OCI-LY7 (cell line): ENCODE measurements around the gene DESI1. TPM values are rescaled to one million over a fixed set of nuclear protein-coding genes. Genes with fewer than 3 reads are reported as not detected.

ENCODE experiments used
- BruUV-seq: library from RNA; stranded (reverse); fragments of 400-500 nt; replicated peaks from 2 replicates; lab custom pipeline; 2021; lab: Mats Ljungman, UMichigan
- CTCF ChIA-PET: fragments of 300-600 bp; sonication (Branson Sonifier 250); formaldehyde crosslinking; loops from one replicate; lab custom pipeline; 2022; ENCODE audit warnings: antibody characterized with exemption; ENCODE audit not compliant: unreplicated experiment; lab: Charles Lee
- POLR2A ChIA-PET: fragments of 300-600 bp; sonication (Branson Sonifier 250); formaldehyde crosslinking; loops from one replicate; lab custom pipeline; 2022; ENCODE audit warnings: antibody characterized with exemption; lab: Charles Lee
- DNase-seq: peaks from one replicate; pipeline ENCODE4 v3.0.0-alpha.2; 2015; ENCODE audit warnings: low spot score
- H2AFZ ChIP-seq: fragments of 200-600 bp; sonication (generic), shearing (Covaris generic); 2 replicates; pipeline ENCODE4 v1.6.1; 2014; ENCODE audit warnings: mild to moderate bottlenecking, antibody characterized with exemption, low read length, moderate library complexity
- H3K27ac ChIP-seq: fragments of 200-600 bp; sonication (generic); 2 replicates; pipeline ENCODE4 v1.5.1; 2014; ENCODE audit warnings: mixed run types, low read depth, mild to moderate bottlenecking, moderate library complexity, low read length, inconsistent platforms; ENCODE audit not compliant: poor library complexity, severe bottlenecking
- H3K36me3 ChIP-seq: fragments of 200-600 bp; sonication (generic); 2 replicates; pipeline ENCODE4 v1.6.1; 2014; ENCODE audit warnings: mild to moderate bottlenecking, antibody characterized with exemption, low read length, moderate library complexity, mixed read lengths; ENCODE audit not compliant: insufficient read depth
- H3K4me1 ChIP-seq: fragments of 200-600 bp; sonication (generic); 2 replicates; pipeline ENCODE4 v1.5.1; 2014; ENCODE audit warnings: mild to moderate bottlenecking, low read length; ENCODE audit not compliant: insufficient read depth, poor library complexity, severe bottlenecking
- H3K4me2 ChIP-seq: fragments of 200-600 bp; sonication (generic); 2 replicates; pipeline ENCODE4 v1.6.1; 2014; ENCODE audit warnings: mild to moderate bottlenecking, low read length
- H3K4me3 ChIP-seq: fragments of 200-600 bp; sonication (generic); 2 replicates; pipeline ENCODE4 v1.5.1; 2014; ENCODE audit warnings: mild to moderate bottlenecking, low read depth, low read length; ENCODE audit not compliant: poor library complexity, severe bottlenecking
- H3K79me2 ChIP-seq: fragments of 200-600 bp; sonication (generic); 2 replicates; pipeline ENCODE4 v1.6.1; 2016; ENCODE audit warnings: low read depth, mild to moderate bottlenecking, low read length, moderate library complexity, mixed read lengths; ENCODE audit not compliant: insufficient read depth
- H3K9me2 ChIP-seq: fragments of 200-600 bp; sonication (generic); 2 replicates; pipeline ENCODE4 v1.6.1; 2016; ENCODE audit warnings: mild to moderate bottlenecking, low read length, mixed read lengths; ENCODE audit not compliant: insufficient read depth
- H3K9me3 ChIP-seq: fragments of 200-600 bp; sonication (generic); 2 replicates; pipeline ENCODE4 v1.6.1; 2014; ENCODE audit warnings: mild to moderate bottlenecking, mixed run types, low read length, mixed read lengths
- H4K20me1 ChIP-seq: fragments of 200-600 bp; sonication (generic); 2 replicates; pipeline ENCODE4 v1.6.1; 2014; ENCODE audit warnings: mild to moderate bottlenecking, antibody characterized with exemption, low read length, moderate library complexity, mixed read lengths; ENCODE audit not compliant: insufficient read depth
- CTCF ChIP-seq: fragments of 200-600 bp; sonication (generic); conservative IDR thresholded peaks from 2 replicates; pipeline ENCODE4 v1.5.1; 2014; ENCODE audit warnings: mild to moderate bottlenecking, antibody characterized with exemption, low read length, moderate library complexity, mixed read lengths
- EZH2phosphoT487 ChIP-seq: fragments of 200-600 bp; sonication (generic); IDR thresholded peaks from 2 replicates; pipeline ENCODE4 v1.6.1; 2018; ENCODE audit warnings: low read depth, borderline replicate concordance, mild to moderate bottlenecking, mixed run types, antibody characterized with exemption, low read length, moderate library complexity, mixed read lengths
- intact Hi-C: fragments of 100-400 bp; cut with micrococcal nuclease; formaldehyde crosslinking; loops from one replicate; pipeline ENCODE4 v1.10.0; 2022; ENCODE audit not compliant: unreplicated experiment
- total RNA-seq, 2 experiments: library from RNA; depleted of rRNA in 1 of 2; stranded (reverse); fragments of >200 nt in 1 of 2; shearing (Covaris generic) in 1 of 2; gene quantifications; 2 replicates each; pipeline ENCODE4 v1.2.3, GENCODE V29; 2014 to 2022

Gene DESI1
- total RNA-seq, 2 experiments from 2014 or later = 39.0 to 65.0 TPM

- DNase-seq = no peak
- no peak for TF ChIP-seq EZH2phosphoT487
- TF ChIP-seq CTCF = no peak
- Histone ChIP-seq H3K4me1 (no peaks in the 10 kb centered on the region), H3K36me3 (peaks cover 4% of the 10 kb centered on the region; the same call in 1 of the 2 replicates), H3K4me2 (no peak overlapping the region), H3K79me2 (no peaks in the 10 kb centered on the region), H3K9me2 (no peaks in the 10 kb centered on the region), H3K9me3 (no peaks in the 10 kb centered on the region), H3K4me3 (no peak overlapping the region), H3K27ac (no peak overlapping the region), H4K20me1 (no peaks in the 10 kb centered on the region), H2AFZ (no peak overlapping the region)
- CTCF ChIA-PET = no interaction called here
- intact Hi-C loops = no loop called here
- BruUV-seq = no TSS peak
- POLR2A ChIA-PET = interaction anchor here (0.6 kb wide), 2 partner anchors 28 to 426 kb away, joined by 3 to 4 read pairs; no protein-coding TSS in a partner anchor
Measured at GRCh38 chr22:41579997-41580355, 40.9 kb downstream of the DESI1 start.

- no peaks in the 10 kb centered on the region for H3K9me2 ChIP-seq
- ChIA-PET POLR2A (interaction anchor here (0.6 kb wide), 1 partner anchor 427 kb away, joined by 3 read pairs; no protein-coding TSS in a partner anchor), CTCF (no interaction called here)
- no peak overlapping the region for H2AFZ ChIP-seq
- no peak overlapping the region for H3K4me3 ChIP-seq
- intact Hi-C loops = no loop called here
- H3K79me2 ChIP-seq = no peaks in the 10 kb centered on the region
- no peak overlapping the region for H3K27ac ChIP-seq
- peaks cover 4% of the 10 kb centered on the region; the same call in 1 of the 2 replicates for H3K36me3 ChIP-seq
- no peaks in the 10 kb centered on the region for H3K4me1 ChIP-seq
- no TSS peak for BruUV-seq
- no peaks in the 10 kb centered on the region for H3K9me3 ChIP-seq
- no peak for DNase-seq
- no peaks in the 10 kb centered on the region for H4K20me1 ChIP-seq
- H3K4me2 ChIP-seq = no peak overlapping the region
- TF ChIP-seq EZH2phosphoT487 (no peak), CTCF (no peak)
Measured at GRCh38 chr22:41579297-41579996, 41.4 kb downstream of the DESI1 start.

- H3K4me2 ChIP-seq = no peak overlapping the region
- no peaks in the 10 kb centered on the region for H3K79me2 ChIP-seq
- BruUV-seq = no TSS peak
- no peak for TF ChIP-seq CTCF
- no peak for TF ChIP-seq EZH2phosphoT487
- intact Hi-C loops = no loop called here
- H2AFZ ChIP-seq = no peak overlapping the region
- no peak for DNase-seq
- H3K9me2 ChIP-seq = no peaks in the 10 kb centered on the region
- H3K36me3 ChIP-seq = peaks cover 4% of the 10 kb centered on the region; the same call in 1 of the 2 replicates
- CTCF ChIA-PET = no interaction called here
- no peaks in the 10 kb centered on the region for H4K20me1 ChIP-seq
- no peaks in the 10 kb centered on the region for H3K9me3 ChIP-seq
- no peak overlapping the region for H3K4me3 ChIP-seq
- no peak overlapping the region for H3K27ac ChIP-seq
- POLR2A ChIA-PET = no interaction called here
- no peaks in the 10 kb centered on the region for H3K4me1 ChIP-seq
Measured at GRCh38 chr22:41578818-41579217, 42.0 kb downstream of the DESI1 start.
